ENCODE measurements around the gene ARHGAP4.

DNA sequence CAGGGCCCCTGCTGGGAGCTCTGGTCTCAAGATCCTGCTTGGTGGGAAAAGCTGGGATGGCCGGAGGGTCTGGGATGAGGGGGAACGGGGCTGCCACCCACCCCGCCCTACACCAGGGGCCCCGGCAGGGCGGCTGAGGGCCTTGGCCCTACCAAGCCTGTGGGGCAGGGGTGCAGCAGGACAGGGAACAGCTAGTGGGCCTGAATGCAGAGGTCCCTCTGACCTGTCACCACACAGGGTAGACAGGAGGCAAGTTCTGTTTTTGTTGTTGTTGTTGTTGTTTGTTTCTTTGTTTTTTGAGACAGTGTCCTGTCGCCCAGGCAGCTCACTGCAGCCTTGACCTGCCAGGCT is 18.7 kb upstream of the ARHGAP4 start:
- TF ChIP-seq, protein P1, sequence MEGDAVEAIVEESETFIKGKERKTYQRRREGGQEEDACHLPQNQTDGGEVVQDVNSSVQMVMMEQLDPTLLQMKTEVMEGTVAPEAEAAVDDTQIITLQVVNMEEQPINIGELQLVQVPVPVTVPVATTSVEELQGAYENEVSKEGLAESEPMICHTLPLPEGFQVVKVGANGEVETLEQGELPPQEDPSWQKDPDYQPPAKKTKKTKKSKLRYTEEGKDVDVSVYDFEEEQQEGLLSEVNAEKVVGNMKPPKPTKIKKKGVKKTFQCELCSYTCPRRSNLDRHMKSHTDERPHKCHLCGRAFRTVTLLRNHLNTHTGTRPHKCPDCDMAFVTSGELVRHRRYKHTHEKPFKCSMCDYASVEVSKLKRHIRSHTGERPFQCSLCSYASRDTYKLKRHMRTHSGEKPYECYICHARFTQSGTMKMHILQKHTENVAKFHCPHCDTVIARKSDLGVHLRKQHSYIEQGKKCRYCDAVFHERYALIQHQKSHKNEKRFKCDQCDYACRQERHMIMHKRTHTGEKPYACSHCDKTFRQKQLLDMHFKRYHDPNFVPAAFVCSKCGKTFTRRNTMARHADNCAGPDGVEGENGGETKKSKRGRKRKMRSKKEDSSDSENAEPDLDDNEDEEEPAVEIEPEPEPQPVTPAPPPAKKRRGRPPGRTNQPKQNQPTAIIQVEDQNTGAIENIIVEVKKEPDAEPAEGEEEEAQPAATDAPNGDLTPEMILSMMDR (IDR thresholded peaks at IDR 0.05): no peak
- no peak for TF ChIP-seq POLR2A (IDR thresholded peaks at IDR 0.05)

All from Peyer's patch (tissue), 4 donors.